Gastrocnemius medialis (tissue), 4 donors: ENCODE measurements around the gene GABPA. TPM values are rescaled to one million over a fixed set of nuclear protein-coding genes. Genes with fewer than 3 reads are reported as not detected.

Source experiments
- ATAC-seq, 2 donors: fragments of 150-250 bp; one replicate each; pipeline ENCODE4 v1.9.1; 2016
- DNase-seq, 2 donors: peaks; one replicate each; pipeline ENCODE4 v3.0.0-alpha.2; 2019
- H3K27ac ChIP-seq, 4 donors: fragments of 200-600 bp; sonication (generic); 1 replicate in 1 of 4; 2 replicates in 3 of 4; pipeline ENCODE4 v1.5.1; 2016 to 2018; ENCODE audit warnings: mild to moderate bottlenecking in 2 of 4, moderate library complexity in 1 of 4
- H3K27me3 ChIP-seq, 3 donors: fragments of 200-600 bp; sonication (generic) in 2 of 3; 1 replicate in 1 of 3; 2 replicates in 2 of 3; pipeline versions ENCODE4 v1.5.1 to v1.6.0; 2016 to 2019; ENCODE audit warnings: mild to moderate bottlenecking in 1 of 3, moderate library complexity in 1 of 3
- H3K36me3 ChIP-seq, 2 donors: fragments of 200-600 bp; sonication (generic) in 1 of 2; one replicate each; pipeline ENCODE4 v1.5.1; 2017 to 2018
- H3K4me1 ChIP-seq, 2 donors: fragments of 200-600 bp; sonication (generic) in 1 of 2; one replicate each; pipeline ENCODE4 v1.5.1; 2016 to 2017; ENCODE audit warnings: mild to moderate bottlenecking in 2 of 2
- H3K4me3 ChIP-seq, 4 donors: fragments of 200-600 bp; sonication (generic) in 3 of 4; 1 replicate in 1 of 4; 2 replicates in 3 of 4; pipeline ENCODE4 v1.5.1; 2016 to 2019; ENCODE audit warnings: mild to moderate bottlenecking in 2 of 4
- H3K9me3 ChIP-seq, 3 donors: fragments of 200-600 bp; sonication (generic) in 2 of 3; 1 replicate in 1 of 3; 2 replicates in 2 of 3; pipeline ENCODE4 v1.5.1; 2016 to 2019
- POLR2A ChIP-seq, 2 donors: fragments of 450-650 bp; IDR thresholded peaks; one replicate each; pipeline ENCODE4 v1.6.1; 2017; ENCODE audit warnings: antibody characterized with exemption in 2 of 2, mild to moderate bottlenecking in 2 of 2, moderate library complexity in 2 of 2
- in situ Hi-C, 4 donors: fragments of 200-750 bp; cut with MboI; loops; one replicate each; pipeline versions ENCODE4 v1.15.0 to v1.8.0; 2017; ENCODE audit warnings: low sequenced_read_pairs in 4 of 4
- intact Hi-C: fragments of 100-400 bp; cut with DNase I; formaldehyde crosslinking; loops from one replicate; pipeline ENCODE4 v1.15.1; 2023; ENCODE audit warnings: low total_unique reads
- total RNA-seq, 4 donors: library from RNA; depleted of rRNA; stranded (reverse); fragments of >200 nt; gene quantifications; one replicate each; pipeline versions ENCODE4 v1.1.0 to v1.2.3, GENCODE V29; 2016
- TF ChIP-seq, protein P1 (sequence below), 5 experiments: fragments of 450-650 bp in 3 of 5; fragments of 200-600 bp in 2 of 5; sonication (generic) in 2 of 5; IDR thresholded peaks in 4 of 5; conservative IDR thresholded peaks in 1 of 5; 1 replicate in 4 of 5; 2 replicates in 1 of 5; pipeline ENCODE4 v1.5.1; 2016 to 2019; ENCODE audit warnings: antibody characterized with exemption in 5 of 5, mild to moderate bottlenecking in 3 of 5, moderate library complexity in 3 of 5

Gene GABPA
- total RNA-seq, 4 donors from 2014 or later: 10.6 to 26.2 (median 15.5) TPM

DNA sequence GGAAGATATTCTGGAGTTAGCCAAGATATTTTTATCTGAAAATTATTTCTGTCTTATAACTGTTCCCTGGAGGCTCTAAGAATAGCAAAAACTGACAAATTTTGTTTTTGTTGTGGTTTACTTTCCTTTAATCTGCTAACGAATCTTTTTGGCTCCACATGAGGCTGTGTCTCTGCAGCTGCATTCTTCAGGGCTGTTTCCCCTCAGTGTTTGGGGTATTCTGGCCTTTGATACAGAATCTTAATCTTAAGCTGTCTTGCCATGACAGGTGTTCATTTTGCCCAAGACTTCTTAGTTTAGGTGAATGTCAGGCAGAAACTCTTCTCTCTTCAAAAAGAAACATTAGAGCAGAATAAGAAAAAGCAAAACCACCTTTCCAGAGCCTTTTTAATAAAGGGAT lies 83.8 kb downstream of the GABPA start:
- intact Hi-C loops: no loop called here
- ATAC-seq (no peak), DNase-seq (no peak)
- H3K27ac ChIP-seq: no peak overlapping the region
- in situ Hi-C loops: no loop called here
- H3K36me3 ChIP-seq: no peaks in the 10 kb centered on the region
- H3K27me3 ChIP-seq: no peaks in the 10 kb centered on the region
- no peak for TF ChIP-seq POLR2A (IDR thresholded peaks at IDR 0.05)
- TF ChIP-seq, protein P1, sequence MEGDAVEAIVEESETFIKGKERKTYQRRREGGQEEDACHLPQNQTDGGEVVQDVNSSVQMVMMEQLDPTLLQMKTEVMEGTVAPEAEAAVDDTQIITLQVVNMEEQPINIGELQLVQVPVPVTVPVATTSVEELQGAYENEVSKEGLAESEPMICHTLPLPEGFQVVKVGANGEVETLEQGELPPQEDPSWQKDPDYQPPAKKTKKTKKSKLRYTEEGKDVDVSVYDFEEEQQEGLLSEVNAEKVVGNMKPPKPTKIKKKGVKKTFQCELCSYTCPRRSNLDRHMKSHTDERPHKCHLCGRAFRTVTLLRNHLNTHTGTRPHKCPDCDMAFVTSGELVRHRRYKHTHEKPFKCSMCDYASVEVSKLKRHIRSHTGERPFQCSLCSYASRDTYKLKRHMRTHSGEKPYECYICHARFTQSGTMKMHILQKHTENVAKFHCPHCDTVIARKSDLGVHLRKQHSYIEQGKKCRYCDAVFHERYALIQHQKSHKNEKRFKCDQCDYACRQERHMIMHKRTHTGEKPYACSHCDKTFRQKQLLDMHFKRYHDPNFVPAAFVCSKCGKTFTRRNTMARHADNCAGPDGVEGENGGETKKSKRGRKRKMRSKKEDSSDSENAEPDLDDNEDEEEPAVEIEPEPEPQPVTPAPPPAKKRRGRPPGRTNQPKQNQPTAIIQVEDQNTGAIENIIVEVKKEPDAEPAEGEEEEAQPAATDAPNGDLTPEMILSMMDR (IDR thresholded peaks at IDR 0.05 in 4 of 5, conservative IDR thresholded peaks at IDR 0.05 in 1 of 5): no peak
- no peak overlapping the region for H3K4me3 ChIP-seq
- no peaks in the 10 kb centered on the region for H3K9me3 ChIP-seq
- no peaks in the 10 kb centered on the region for H3K4me1 ChIP-seq

Other genes starting within 250 kb of the GABPA start
- 10 to 100 TPM; 27.1 to 56.6 (median 39.0) TPM for gene MRPL39, start 127.5 kb upstream of the GABPA start, total RNA-seq
- 1 to 10 TPM; 2.3 to 6.1 (median 3.7) TPM for gene JAM2, start 95.7 kb upstream of the GABPA start, total RNA-seq
- 100 to 1,000 TPM; 155 to 306 (median 198) TPM for gene ATP5PF, start 68 bp upstream of the GABPA start, total RNA-seq